K562 (cell line): ENCODE data around the gene KISS1R. TPM values are rescaled to one million over a fixed set of nuclear protein-coding genes. Genes with fewer than 3 reads are reported as not detected.

Experiments used
- ATAC-seq: fragments of 200-7000 bp; cut with Tn5 transposase; 3 replicates; pipeline ENCODE4 v1.9.1; 2020; ENCODE audit warnings: moderate library complexity
- BruUV-seq: library from RNA; stranded (reverse); fragments of 400-500 nt; replicated peaks from 2 replicates; lab custom pipeline; 2021; lab: Mats Ljungman, UMichigan
- CTCF ChIA-PET: fragments of 300-600 bp; formaldehyde crosslinking; extraction: SDS; loops from one replicate; lab custom pipeline; 2021; ENCODE audit warnings: low intra/inter-chr PET ratio; lab: Yijun Ruan, JAX
- POLR2A ChIA-PET: fragments of 300-600, 350-650 bp; sonication (Branson Sonifier 250); formaldehyde crosslinking; extraction: SDS; loops from one replicate; lab custom pipeline; 2021; ENCODE audit warnings: antibody characterized with exemption, inconsistent platforms; lab: Yijun Ruan, JAX
- DNase-seq, 4 experiments: peaks; one replicate each; pipeline versions ENCODE4 v3.0.0 to v3.0.0-alpha.2; 2011 to 2018; ENCODE audit warnings: low spot score in 3 of 4, mixed read lengths in 3 of 4; ENCODE audit errors: extremely low read depth in 1 of 4
- FAIRE-seq: peaks from 2 replicates; lab custom pipeline; 2011; peaks lifted over from hg19 to GRCh38; lab: Jason Lieb, UNC
- H2AFZ ChIP-seq: 2 replicates; pipeline ENCODE4 v1.6.0; 2011; ENCODE audit warnings: low read depth, low read length, control low read depth, inconsistent platforms
- H3K27ac ChIP-seq: fragments of 200-600 bp; 3 replicates; pipeline ENCODE4 v1.8.0; 2011; ENCODE audit warnings: low read depth, mild to moderate bottlenecking, control low read depth, inconsistent platforms, low read length, moderate library complexity, mixed read lengths; ENCODE audit errors: extremely low read depth
- H3K27me3 ChIP-seq, 2 experiments: fragments of 300-600 bp in 1 of 2; 2 replicates in 1 of 2; 3 replicates in 1 of 2; pipeline versions ENCODE4 v1.6.0 to v1.8.0; 2011; ENCODE audit warnings: inconsistent platforms in 2 of 2, low read length in 2 of 2, mild to moderate bottlenecking in 1 of 2, mixed read lengths in 1 of 2, moderate library complexity in 1 of 2; ENCODE audit not compliant: control insufficient read depth in 2 of 2, insufficient read depth in 2 of 2
- H3K36me3 ChIP-seq: fragments of 300-600 bp; 3 replicates; pipeline ENCODE4 v1.8.0; 2011; ENCODE audit warnings: mild to moderate bottlenecking, low read length, inconsistent platforms; ENCODE audit not compliant: control insufficient read depth, insufficient read depth
- H3K4me1 ChIP-seq, 2 experiments: fragments of 200-600 bp in 1 of 2; replicated peaks in 1 of 2; 2 replicates in 1 of 2; 3 replicates in 1 of 2; pipeline versions ENCODE4 v1.5.1 to v1.8.0; 2011; ENCODE audit warnings: inconsistent platforms in 2 of 2, low read length in 2 of 2, mild to moderate bottlenecking in 1 of 2, mixed read lengths in 1 of 2, moderate library complexity in 1 of 2; ENCODE audit not compliant: control insufficient read depth in 2 of 2, insufficient read depth in 2 of 2
- H3K4me2 ChIP-seq: 2 replicates; pipeline ENCODE4 v1.6.1; 2011; ENCODE audit warnings: low read length, control low read depth, inconsistent platforms, mixed read lengths; ENCODE audit not compliant: insufficient read depth
- H3K4me3 ChIP-seq: fragments of 200-600 bp; sonication (generic), shearing (Covaris generic); 2 replicates; pipeline ENCODE4 v1.5.1; 2016; ENCODE audit warnings: control low read depth, inconsistent platforms
- H3K79me2 ChIP-seq: fragments of 200-600 bp; 3 replicates; pipeline ENCODE4 v1.8.0; 2011; ENCODE audit warnings: low read length, inconsistent platforms; ENCODE audit not compliant: control insufficient read depth, insufficient read depth
- H3K9ac ChIP-seq, 2 experiments: 2 replicates each; pipeline versions ENCODE4 v1.6.0 to v1.6.1; 2011; ENCODE audit warnings: low read depth in 2 of 2, low read length in 2 of 2, control low read depth in 1 of 2, inconsistent platforms in 1 of 2, mild to moderate bottlenecking in 1 of 2, mixed read lengths in 1 of 2; ENCODE audit not compliant: insufficient read depth in 1 of 2
- H3K9me1 ChIP-seq: one replicate; pipeline ENCODE4 v1.6.0; 2011; ENCODE audit warnings: inconsistent platforms, mild to moderate bottlenecking, low read length, moderate library complexity; ENCODE audit not compliant: control insufficient read depth, insufficient read depth
- H3K9me3 ChIP-seq: replicated peaks from 2 replicates; pipeline ENCODE4 v1.5.1; 2011; ENCODE audit warnings: low read depth, low read length, inconsistent platforms; ENCODE audit not compliant: control insufficient read depth, insufficient read depth
- H4K20me1 ChIP-seq: replicated peaks from 2 replicates; pipeline ENCODE4 v1.6.1; 2011; ENCODE audit warnings: low read length, inconsistent platforms, mixed read lengths; ENCODE audit not compliant: control insufficient read depth, insufficient read depth
- ADNP ChIP-seq: fragments of 200-800 bp; sonication (Bioruptor generic); IDR thresholded peaks from 2 replicates; pipeline ENCODE4 v1.6.1; 2016; ENCODE audit warnings: missing genetic modification characterization, missing compliant biosample characterization
- ARID2 ChIP-seq: fragments of 450-650 bp; IDR thresholded peaks from 2 replicates; pipeline ENCODE4 v1.6.1; 2017; ENCODE audit warnings: antibody characterized with exemption, mild to moderate bottlenecking
- BCOR ChIP-seq: fragments of 450-650 bp; IDR thresholded peaks from 2 replicates; pipeline ENCODE4 v1.6.1; 2016
- BRCA1 ChIP-seq, 2 experiments: fragments of 450-650 bp in 1 of 2; sonication (generic) in 1 of 2; formaldehyde crosslinking in 1 of 2; IDR thresholded peaks; 2 replicates each; pipeline versions ENCODE4 v1.5.0 to v1.6.1; 2017 to 2020; ENCODE audit warnings: mild to moderate bottlenecking in 1 of 2, missing genetic modification reagents in 1 of 2
- CBX1 ChIP-seq: sonication (generic); IDR thresholded peaks from 2 replicates; pipeline ENCODE4 v1.6.1; 2016; ENCODE audit warnings: antibody characterized with exemption, low read depth, mild to moderate bottlenecking
- HDAC1 ChIP-seq, 2 experiments: fragments of 450-650 bp; IDR thresholded peaks; 2 replicates each; pipeline ENCODE4 v1.6.1; 2016 to 2017; ENCODE audit warnings: inconsistent platforms in 1 of 2, mild to moderate bottlenecking in 1 of 2, moderate library complexity in 1 of 2
- HDAC2 ChIP-seq: fragments of 450-650 bp; IDR thresholded peaks from 2 replicates; pipeline ENCODE4 v1.6.1; 2016; ENCODE audit warnings: mild to moderate bottlenecking
- KDM1A ChIP-seq, 2 experiments: fragments of 450-650 bp; IDR thresholded peaks; 2 replicates each; pipeline ENCODE4 v1.6.1; 2016; ENCODE audit warnings: mild to moderate bottlenecking in 2 of 2
- MCM2 ChIP-seq: fragments of 450-650 bp; IDR thresholded peaks from 2 replicates; pipeline ENCODE4 v1.6.1; 2017; ENCODE audit warnings: low read depth, mild to moderate bottlenecking
- MCM7 ChIP-seq, 2 experiments: fragments of 450-650 bp; IDR thresholded peaks; 2 replicates each; pipeline ENCODE4 v1.6.1; 2016 to 2018
- POLR3A ChIP-seq: IDR thresholded peaks from 2 replicates; pipeline ENCODE4 v1.6.1; 2011; ENCODE audit warnings: borderline replicate concordance, mild to moderate bottlenecking, moderate library complexity; ENCODE audit not compliant: insufficient read length, insufficient read depth; ENCODE audit errors: extremely low read depth
- PTBP1 ChIP-seq: fragments of 200-400 bp; formaldehyde crosslinking; IDR thresholded peaks from 2 replicates; pipeline ENCODE4 v1.6.1; 2017; ENCODE audit warnings: low read depth, low read length
- RBM25 ChIP-seq: fragments of 200-400 bp; formaldehyde crosslinking; IDR thresholded peaks from 2 replicates; pipeline ENCODE4 v1.6.1; 2018; ENCODE audit warnings: low read length, low read depth, moderate library complexity; ENCODE audit not compliant: severe bottlenecking
- RCOR1 ChIP-seq, 2 experiments: IDR thresholded peaks; 2 replicates each; pipeline ENCODE4 v1.6.1; 2012; ENCODE audit warnings: low read depth in 2 of 2, low read length in 2 of 2, borderline replicate concordance in 1 of 2, improper control_type of control experiment in 1 of 2
- SMAD4 ChIP-seq: fragments of 250-450 bp; sonication (Bioruptor Pico); conservative IDR thresholded peaks from 2 replicates; pipeline ENCODE4 v1.8.0; 2021; ENCODE audit warnings: inconsistent platforms, mild to moderate bottlenecking, moderate library complexity
- SMARCA5 ChIP-seq: fragments of 450-650 bp; IDR thresholded peaks from 2 replicates; pipeline ENCODE4 v1.6.1; 2016
- SNIP1 ChIP-seq: fragments of 450-650 bp; IDR thresholded peaks from 2 replicates; pipeline ENCODE4 v1.7.1; 2017; ENCODE audit warnings: low read depth, mild to moderate bottlenecking
- SRSF7 ChIP-seq: fragments of 200-400 bp; formaldehyde crosslinking; optimal IDR thresholded peaks from 2 replicates; pipeline ENCODE3; 2017; ENCODE audit warnings: mild to moderate bottlenecking, low read depth, low read length
- ZBTB7A ChIP-seq: IDR thresholded peaks from 2 replicates; pipeline ENCODE4 v1.6.1; 2011; ENCODE audit warnings: low read depth, mild to moderate bottlenecking, low read length, moderate library complexity, borderline replicate concordance; ENCODE audit not compliant: control insufficient read depth
- ZFP36 ChIP-seq: fragments of 150-350 bp; IDR thresholded peaks from 2 replicates; pipeline ENCODE4 v1.6.1; 2018; ENCODE audit warnings: low read length, low read depth; ENCODE audit not compliant: partially characterized antibody
- ZNF12 ChIP-seq: sonication (generic); formaldehyde crosslinking; IDR thresholded peaks from 2 replicates; pipeline ENCODE4 v1.4.0; 2020; ENCODE audit warnings: mild to moderate bottlenecking, missing genetic modification reagents
- WGBS: fragments of 100-300 bp; shearing (Covaris generic); methylation state at CpG from one replicate; pipeline ENCODE4 v1.1.6; 2016; ENCODE audit warnings: low coverage, mixed read lengths; ENCODE audit not compliant: insufficient coverage; ENCODE audit errors: missing lambda C conversion rate; 5-methylcytosine and 5-hydroxymethylcytosine counted together
- in situ Hi-C: fragments of 300-500 bp; cut with MboI; formaldehyde crosslinking; loops from 4 replicates; pipeline ENCODE4 v1.15.0; 2018; ENCODE audit warnings: inconsistent platforms, mixed read lengths
- intact Hi-C: fragments of 100-400 bp; cut with micrococcal nuclease; formaldehyde crosslinking; loops from 2 replicates; pipeline ENCODE4 v1.14.2; 2022
- polyA plus RNA-seq, 8 experiments: library from polyadenylated mRNA; depleted of rRNA in 4 of 8; stranded (reverse) in 5 of 8; unstranded in 3 of 8; fragments of >200 nt; fragmentation: Nextera tagmentation in 2 of 8; fragmentation: Illumina TruSeq in 1 of 8; extraction: Ambion mirVana in 2 of 8; extraction: Trizol in 1 of 8; gene quantifications; 2 replicates each; pipeline versions ENCODE4 v1.2.1 to v1.2.3, GENCODE V29; 2011 to 2014; ENCODE audit warnings: inconsistent platforms in 1 of 8, missing spikeins in 1 of 8
- total RNA-seq, 7 experiments: library from RNA; depleted of rRNA in 6 of 7; stranded (reverse); fragments of >200 nt in 6 of 7; fragmentation: Illumina TruSeq in 2 of 7; extraction: Trizol in 2 of 7; gene quantifications; 2 replicates each; pipeline versions ENCODE4 v1.2.1 to v1.2.3, GENCODE V29; 2011 to 2021; ENCODE audit warnings: low replicate concordance in 1 of 7
- TF ChIP-seq, protein P1 (sequence below): fragments of 450-650 bp; IDR thresholded peaks from one replicate; pipeline ENCODE4 v1.6.1; 2018; ENCODE audit warnings: mild to moderate bottlenecking, moderate library complexity; ENCODE audit not compliant: partially characterized antibody

The KISS1R gene
- total and polyA plus RNA-seq, 9 of the 15 experiments (the other 6 are each of a cell fraction or from before 2014, with no cell fraction given) = 0.37 to 39.4 (median 2.0) TPM

DNA sequence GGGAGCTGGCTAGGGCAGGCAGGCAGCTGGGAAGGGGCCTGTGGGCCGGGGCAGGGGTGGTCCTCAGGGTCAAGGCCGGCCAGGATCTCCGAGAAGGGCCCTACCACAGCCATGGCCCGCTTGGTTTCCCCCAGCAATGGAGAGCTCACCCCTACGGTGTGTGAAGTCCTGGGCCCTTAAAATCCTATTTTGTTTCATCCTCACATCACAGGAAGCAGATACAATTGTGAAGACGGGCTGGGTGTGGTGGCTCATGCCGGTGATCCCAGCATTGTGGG is 15.1 kb upstream of the KISS1R start (continued):
- TF ChIP-seq HDAC2 (0 out of 2 replicates have a peak, but pooled peaks have one; percentile 12), MCM2 (no peak), SMAD4 (no peak), ZNF12 (CRISPR knock-in tag) (no peak), SRSF7 (no peak), BRCA1 (IDR thresholded peaks at IDR 0.05) (no peak), BRCA1 (CRISPR knock-in tag; IDR thresholded peaks at IDR 0.05) (no peak)
- TF ChIP-seq, protein P1, sequence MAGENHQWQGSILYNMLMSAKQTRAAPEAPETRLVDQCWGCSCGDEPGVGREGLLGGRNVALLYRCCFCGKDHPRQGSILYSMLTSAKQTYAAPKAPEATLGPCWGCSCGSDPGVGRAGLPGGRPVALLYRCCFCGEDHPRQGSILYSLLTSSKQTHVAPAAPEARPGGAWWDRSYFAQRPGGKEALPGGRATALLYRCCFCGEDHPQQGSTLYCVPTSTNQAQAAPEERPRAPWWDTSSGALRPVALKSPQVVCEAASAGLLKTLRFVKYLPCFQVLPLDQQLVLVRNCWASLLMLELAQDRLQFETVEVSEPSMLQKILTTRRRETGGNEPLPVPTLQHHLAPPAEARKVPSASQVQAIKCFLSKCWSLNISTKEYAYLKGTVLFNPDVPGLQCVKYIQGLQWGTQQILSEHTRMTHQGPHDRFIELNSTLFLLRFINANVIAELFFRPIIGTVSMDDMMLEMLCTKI = no peak

DNA sequence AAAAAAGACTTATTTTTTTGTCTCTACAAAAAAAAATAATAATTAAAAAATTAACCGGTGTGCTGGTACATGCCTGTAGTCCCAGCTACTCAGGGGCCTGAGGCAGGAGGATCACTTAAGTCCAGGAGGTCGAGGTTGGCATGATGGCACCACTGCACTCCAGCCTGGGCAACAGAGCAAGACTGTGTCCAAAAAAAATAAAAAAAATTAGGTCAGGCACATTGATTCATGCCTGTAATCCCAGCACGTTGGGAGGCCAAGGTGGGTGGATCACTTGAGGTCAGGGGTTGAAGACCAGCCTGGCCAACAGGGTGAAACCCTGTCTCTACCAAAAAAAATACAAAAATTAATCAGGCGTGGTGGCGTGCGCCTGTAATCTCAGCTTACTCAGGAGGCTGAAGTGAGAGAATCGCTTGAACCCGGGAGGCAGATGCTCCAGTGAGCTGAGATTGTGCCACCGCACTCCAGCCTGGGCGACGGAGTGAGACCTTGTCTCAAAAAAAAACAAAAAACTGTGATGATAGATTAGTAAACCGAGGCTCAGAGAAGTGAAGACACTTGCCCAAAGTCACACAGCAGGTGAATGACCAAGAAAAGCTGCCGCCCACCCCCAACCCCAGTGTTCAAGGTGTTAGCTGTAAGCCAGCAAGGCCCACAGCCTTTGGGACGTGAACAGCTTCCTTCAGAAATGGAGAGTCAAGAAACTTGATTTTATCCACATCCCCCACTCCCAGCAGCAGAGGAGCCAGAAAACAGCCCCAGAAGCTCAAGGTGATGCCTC is 14.5 kb upstream of the KISS1R start:
- in situ Hi-C loops (no loop called here), intact Hi-C loops (no loop called here)
- Histone ChIP-seq H3K4me1 (peaks cover 52 to 83% of the 10 kb centered on the region in 2 experiments), H3K79me2 (peaks cover 73% of the 10 kb centered on the region), H3K9ac (no peak overlapping the region; a peak in 1 of 4 replicates), H3K27me3 (no peaks in the 10 kb centered on the region), H2AFZ (no peak overlapping the region), H3K4me3 (no peak overlapping the region), H3K9me3 (no peaks in the 10 kb centered on the region), H3K9me1 (peaks cover 5% of the 10 kb centered on the region), H3K4me2 (no peak overlapping the region), H4K20me1 (peaks cover 12% of the 10 kb centered on the region), H3K27ac (peak overlapping the region; percentile 61; the same call in 1 of the 3 replicates), H3K36me3 (peaks cover 64% of the 10 kb centered on the region; the same call in 2 of the 3 replicates)
- ATAC-seq (no peak), FAIRE-seq (no peak), DNase-seq (no peak)
- TF ChIP-seq BCOR (peak; percentile 98), HDAC2 (peak; percentile 81), KDM1A (IDR thresholded peaks at IDR 0.05) (peak; percentile 67 to 87), ZFP36 (peak; percentile 88), PTBP1 (0 out of 2 replicates have a peak, but pooled peaks have one; percentile 76), CBX1 (peak; percentile 29; the same call in 1 of the 2 replicates), ADNP (tag) (peak; percentile 83), SMARCA5 (peak; percentile 91), RCOR1 (IDR thresholded peaks at IDR 0.05; ENCODE audit: borderline replicate concordance in 1 of 2, low read depth in 2 of 2, low read length in 2 of 2) (peak in 1 of 2 experiments; percentile 67; a peak in 1 of 4 replicates), MCM7 (IDR thresholded peaks at IDR 0.05) (no peak), ARID2 (no peak), POLR3A (no peak), ZBTB7A (no peak), HDAC1 (IDR thresholded peaks at IDR 0.05) (0 out of 4 replicates have a peak, but pooled peaks of 1 of the 2 experiments have one; percentile 19), RBM25 (peak; percentile 79), SNIP1 (no peak)
- 81% methylated on average over 14 of the region's 14 CpGs for WGBS
- BruUV-seq = no TSS peak
- ChIA-PET POLR2A (interaction anchor here (3.2 kb wide), 1 partner anchor 9 kb away, joined by 15 read pairs; the partner anchor contains the start of genes MED16 and RNU6-9), CTCF (interaction anchor here (0.6 kb wide), 2 partner anchors 20 to 99 kb away, joined by 3 to 5 read pairs; no protein-coding TSS in a partner anchor)
